HFF-Myc (cell line): ENCODE data around the gene ATF6.

Experiments used
- DNase-seq: peaks from one replicate; pipeline ENCODE4 v3.0.0-alpha.2; 2011; ENCODE audit warnings: low read depth; ENCODE audit errors: extremely low read depth
- H3K4me3 ChIP-seq: replicated peaks from 2 replicates; pipeline ENCODE4 v1.5.1; 2011; ENCODE audit warnings: low read depth, mild to moderate bottlenecking, control low read depth, low read length
- TF ChIP-seq, protein P1 (sequence below): IDR thresholded peaks from 2 replicates; pipeline ENCODE4 v1.5.1; 2012; ENCODE audit warnings: mild to moderate bottlenecking, low read depth, low read length, control low read depth; ENCODE audit errors: missing control alignments

Gene ATF6

DNA sequence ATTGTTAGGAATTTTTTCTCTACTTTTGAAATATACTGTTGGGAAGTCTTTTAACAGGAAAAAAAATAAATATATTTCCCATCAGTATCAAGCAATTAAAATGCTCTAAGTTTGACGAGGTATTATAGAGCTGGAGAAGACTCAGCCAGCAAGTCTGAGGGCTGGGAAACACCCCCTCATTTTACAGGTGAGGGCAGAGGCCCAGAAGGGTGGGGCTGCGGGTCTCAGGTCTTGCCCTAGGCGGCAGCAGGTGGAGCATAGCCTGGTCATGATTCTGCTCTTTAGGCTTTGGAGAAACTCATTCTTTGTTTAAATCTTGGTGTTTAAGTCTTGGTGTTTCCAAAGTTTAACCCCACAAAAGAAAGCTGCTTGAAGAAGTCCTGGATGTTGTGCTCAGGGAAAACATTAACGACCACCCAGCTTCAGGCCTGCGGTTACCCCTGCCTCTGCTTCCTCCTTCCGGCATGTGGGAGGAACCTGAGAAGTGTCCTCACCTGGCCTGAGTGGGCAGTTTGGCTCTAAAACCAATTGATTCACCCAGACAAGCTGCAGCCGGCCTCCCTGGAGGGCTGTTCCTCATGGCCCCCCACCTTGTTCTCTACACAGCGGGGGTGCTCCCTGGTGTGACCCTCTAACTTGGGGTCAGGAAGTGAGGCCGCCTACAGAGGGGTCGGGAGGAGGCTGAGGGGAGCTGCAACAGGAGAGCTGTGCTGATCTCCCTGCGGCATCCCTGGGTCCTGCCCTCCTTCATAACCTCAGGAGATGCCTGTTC is 215.8 kb downstream of the ATF6 start:
- no peak overlapping the region for H3K4me3 ChIP-seq
- no peak for DNase-seq
- TF ChIP-seq, protein P1, sequence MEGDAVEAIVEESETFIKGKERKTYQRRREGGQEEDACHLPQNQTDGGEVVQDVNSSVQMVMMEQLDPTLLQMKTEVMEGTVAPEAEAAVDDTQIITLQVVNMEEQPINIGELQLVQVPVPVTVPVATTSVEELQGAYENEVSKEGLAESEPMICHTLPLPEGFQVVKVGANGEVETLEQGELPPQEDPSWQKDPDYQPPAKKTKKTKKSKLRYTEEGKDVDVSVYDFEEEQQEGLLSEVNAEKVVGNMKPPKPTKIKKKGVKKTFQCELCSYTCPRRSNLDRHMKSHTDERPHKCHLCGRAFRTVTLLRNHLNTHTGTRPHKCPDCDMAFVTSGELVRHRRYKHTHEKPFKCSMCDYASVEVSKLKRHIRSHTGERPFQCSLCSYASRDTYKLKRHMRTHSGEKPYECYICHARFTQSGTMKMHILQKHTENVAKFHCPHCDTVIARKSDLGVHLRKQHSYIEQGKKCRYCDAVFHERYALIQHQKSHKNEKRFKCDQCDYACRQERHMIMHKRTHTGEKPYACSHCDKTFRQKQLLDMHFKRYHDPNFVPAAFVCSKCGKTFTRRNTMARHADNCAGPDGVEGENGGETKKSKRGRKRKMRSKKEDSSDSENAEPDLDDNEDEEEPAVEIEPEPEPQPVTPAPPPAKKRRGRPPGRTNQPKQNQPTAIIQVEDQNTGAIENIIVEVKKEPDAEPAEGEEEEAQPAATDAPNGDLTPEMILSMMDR, result no peak

- TF ChIP-seq, protein P1, result no peak
- DNase-seq, result no peak
- no peak overlapping the region for H3K4me3 ChIP-seq
Measured at GRCh38 chr1:161982507-161982895, 216.4 kb downstream of the ATF6 start.

DNA sequence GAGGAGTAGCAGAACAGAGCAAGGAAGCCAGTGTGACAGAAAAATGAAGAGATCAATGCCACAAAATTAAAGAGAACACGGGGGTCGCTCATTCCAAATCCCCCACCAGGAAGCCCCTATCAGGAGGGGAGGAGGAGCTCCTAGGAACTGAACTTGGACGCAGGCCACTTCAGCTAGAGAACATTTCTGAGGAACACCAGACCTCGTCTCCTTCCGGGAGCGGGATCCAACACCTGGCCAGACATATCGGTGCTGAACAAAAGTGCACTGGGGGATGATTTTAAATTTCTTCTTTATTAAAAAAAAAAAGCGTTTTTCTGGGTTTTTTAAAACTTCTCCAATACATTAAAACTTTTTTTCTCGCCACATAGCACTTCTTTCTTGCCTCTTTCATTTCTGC is 216.8 kb downstream of the ATF6 start:
- no peak for DNase-seq
- H3K4me3 ChIP-seq, result no peak overlapping the region
- TF ChIP-seq, protein P1, result no peak

DNA sequence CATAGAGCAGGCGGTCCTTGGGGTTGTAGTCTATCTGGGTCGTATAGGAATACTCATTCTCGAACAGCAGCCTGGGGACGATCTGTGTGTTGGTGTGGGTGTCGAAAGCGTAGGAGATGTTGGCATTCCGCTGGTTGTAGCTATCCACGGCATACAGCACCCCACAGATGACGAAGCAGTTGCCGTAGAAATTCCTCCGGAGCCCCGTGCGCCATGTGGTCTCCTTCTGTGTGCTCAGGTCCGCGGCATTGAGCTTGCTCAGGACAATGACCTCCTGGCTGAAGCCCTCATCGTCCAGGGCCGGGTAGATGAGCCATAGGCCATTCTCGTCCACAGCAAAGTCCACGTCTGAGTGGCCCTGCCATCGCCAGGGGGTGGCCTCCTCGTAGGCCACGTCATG is 217.6 kb downstream of the ATF6 start:
- H3K4me3 ChIP-seq, result no peak overlapping the region
- TF ChIP-seq, protein P1, result no peak
- no peak for DNase-seq

- TF ChIP-seq, protein P1, result no peak
- no peak overlapping the region for H3K4me3 ChIP-seq
Measured at GRCh38 chr1:161985301-161985822, 219.2 kb downstream of the ATF6 start.

GRCh38 chr1:161986328-161986727 is 220.2 kb downstream of the ATF6 start:
- DNase-seq, result no peak
- TF ChIP-seq, protein P1, result no peak
- no peak overlapping the region for H3K4me3 ChIP-seq

More at GRCh38 chr1:161985301-161985822, 219.2 kb downstream of the ATF6 start:
- DNase-seq, result no peak
